HFF-Myc (cell line): ENCODE results near the gene CDH12.
"Not testable (repeated sequence)": the region's sequence is repeated elsewhere in the genome, so short reads cannot be mapped to it uniquely, and the experiment has no call there.

Experiments
- DNase-seq: peaks from one replicate; pipeline ENCODE4 v3.0.0-alpha.2; 2011; ENCODE audit warnings: low read depth; ENCODE audit errors: extremely low read depth
- H3K4me3 ChIP-seq: replicated peaks from 2 replicates; pipeline ENCODE4 v1.5.1; 2011; ENCODE audit warnings: low read depth, mild to moderate bottlenecking, control low read depth, low read length
- CTCF ChIP-seq: IDR thresholded peaks from 2 replicates; pipeline ENCODE4 v1.5.1; 2012; ENCODE audit warnings: mild to moderate bottlenecking, low read depth, low read length, control low read depth; ENCODE audit errors: missing control alignments

The CDH12 gene

DNA sequence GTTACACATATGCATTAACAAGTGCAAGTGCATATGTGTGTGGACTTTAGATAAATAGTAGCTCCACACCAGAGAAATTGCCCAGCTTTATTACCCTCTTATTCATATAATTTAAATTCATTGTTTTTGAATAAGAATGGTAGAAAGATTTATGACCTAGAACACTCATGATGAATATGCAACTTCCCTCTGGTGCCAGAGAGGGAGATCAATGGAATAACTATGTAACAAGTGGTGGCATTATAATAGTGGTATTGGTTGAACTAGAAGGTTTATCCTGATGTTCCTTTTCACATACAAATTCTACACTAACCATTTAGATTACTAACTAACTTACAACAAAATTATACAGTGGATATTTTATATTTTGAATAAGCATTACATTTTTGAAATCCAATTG is 607.4 kb downstream of the CDH12 start:
- H3K4me3 ChIP-seq: no peak overlapping the region
- DNase-seq: no peak
- TF ChIP-seq CTCF: no peak

GRCh38 chr5:22242532-22242931 is 610.6 kb downstream of the CDH12 start:
- H3K4me3 ChIP-seq: no peak overlapping the region
- DNase-seq: no peak
- TF ChIP-seq CTCF: no peak

- no peak for TF ChIP-seq CTCF
- no peak for DNase-seq
- H3K4me3 ChIP-seq: no peak overlapping the region
Measured at GRCh38 chr5:22238047-22238446, 615.1 kb downstream of the CDH12 start.

DNA sequence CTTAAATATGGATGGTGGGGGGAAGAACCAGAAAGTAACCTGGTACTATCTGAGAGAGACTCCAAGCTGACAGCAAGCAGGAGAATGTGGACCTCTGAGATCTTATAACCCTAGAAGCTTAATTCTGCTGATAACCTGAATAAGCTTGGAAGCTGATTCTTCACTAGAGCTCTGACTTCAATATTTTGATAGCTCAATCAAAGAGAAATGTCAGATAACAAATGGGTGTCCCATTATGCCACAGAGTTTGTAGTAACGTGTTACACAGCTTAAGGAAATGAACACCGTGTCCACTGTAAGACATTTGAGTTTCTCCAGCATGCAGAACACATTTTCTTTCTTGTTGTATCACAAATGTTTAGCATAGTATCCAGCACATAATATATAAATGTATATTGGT is 626.7 kb downstream of the CDH12 start:
- H3K4me3 ChIP-seq: no peak overlapping the region
- DNase-seq: no peak
- no peak for TF ChIP-seq CTCF

DNA sequence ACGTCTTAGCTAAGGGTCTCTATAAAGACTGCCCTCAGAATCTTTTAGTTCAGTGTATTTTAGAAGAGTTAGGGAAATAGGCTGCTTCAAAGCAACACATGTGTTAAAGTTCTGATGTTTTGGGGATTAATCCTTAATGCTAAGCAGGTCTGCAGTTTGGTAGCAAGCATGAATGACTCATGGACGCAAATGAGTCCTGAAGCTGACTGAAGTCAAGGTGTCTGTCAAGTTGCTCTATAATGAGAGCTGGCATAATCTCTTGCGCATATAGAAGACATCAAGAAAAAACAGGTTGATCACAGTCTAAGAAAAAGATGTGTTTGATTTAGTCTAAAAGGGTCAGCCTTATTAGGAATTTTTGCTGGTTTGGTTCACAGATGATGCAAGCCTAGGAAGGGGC is 630.1 kb downstream of the CDH12 start:
- H3K4me3 ChIP-seq: no peak overlapping the region
- DNase-seq: no peak

DNA sequence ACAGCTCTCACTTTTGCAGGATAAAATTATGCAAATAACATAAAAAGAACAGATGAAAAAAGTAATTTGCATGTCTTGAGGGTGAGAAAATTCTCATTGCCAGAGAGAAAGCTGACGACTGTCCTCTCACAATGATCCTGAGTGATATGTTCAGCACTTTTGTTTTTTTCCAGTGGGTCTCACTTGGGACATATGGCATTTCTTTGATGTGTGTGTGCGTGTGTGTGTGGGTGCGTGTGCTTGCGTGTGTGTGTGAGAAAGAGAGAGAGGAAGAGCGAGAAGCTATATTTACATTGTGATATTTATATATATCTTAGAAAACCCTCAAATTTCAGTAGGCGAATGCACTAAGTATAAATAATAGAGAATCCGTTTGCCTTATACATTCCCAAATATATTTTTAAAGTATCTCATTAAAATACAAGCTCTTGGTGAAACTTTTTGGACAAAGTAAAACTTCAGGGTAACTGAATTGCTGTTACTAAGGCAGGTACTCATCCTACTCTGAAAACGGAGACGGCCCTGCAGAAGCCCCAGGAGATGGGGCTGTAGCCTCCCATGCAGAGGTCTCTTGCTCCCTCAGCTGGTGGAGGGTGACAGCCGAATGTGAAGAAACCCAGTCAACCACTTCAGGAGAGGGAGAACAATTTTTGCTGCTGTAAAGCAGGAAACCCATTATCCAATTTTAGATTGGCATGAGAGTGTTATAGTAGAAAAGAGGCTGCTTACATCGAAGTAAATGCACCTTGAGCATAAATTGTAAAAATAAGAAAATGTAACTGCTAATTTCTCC is 639.2 kb downstream of the CDH12 start:
- not testable (repeated sequence) for H3K4me3 ChIP-seq, DNase-seq

More for the DNA sequence above, 630.1 kb downstream of the CDH12 start:
- no peak for TF ChIP-seq CTCF

GRCh38 chr5:22212254-22212991 is 640.7 kb downstream of the CDH12 start:
- not testable (repeated sequence) for H3K4me3 ChIP-seq, DNase-seq

DNA sequence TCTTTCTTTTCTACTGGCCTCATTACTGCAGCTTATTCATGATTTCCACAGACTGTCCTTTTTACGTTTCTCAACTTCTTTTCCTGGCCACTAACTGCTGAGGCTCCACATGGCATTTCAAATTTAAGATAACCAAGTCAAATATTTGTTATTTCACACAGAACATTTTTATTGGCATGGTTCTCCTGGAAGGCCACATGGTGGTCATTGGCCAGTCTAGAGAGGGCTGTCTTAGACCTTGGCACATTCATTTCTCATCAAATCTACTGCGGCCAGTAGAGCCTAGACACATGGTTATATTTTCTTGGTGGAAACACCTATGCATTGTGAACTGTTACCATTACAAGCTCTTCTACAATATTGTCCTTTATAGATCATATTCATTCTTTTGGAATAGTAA is 644.7 kb downstream of the CDH12 start:
- H3K4me3 ChIP-seq, DNase-seq: not testable (repeated sequence)

GRCh38 chr5:22188651-22189050 is 664.5 kb downstream of the CDH12 start:
- not testable (repeated sequence) for DNase-seq, H3K4me3 ChIP-seq

GRCh38 chr5:22187632-22188228 is 665.4 kb downstream of the CDH12 start:
- DNase-seq: not testable (repeated sequence)

GRCh38 chr5:22169226-22169625 is 683.9 kb downstream of the CDH12 start:
- not testable (repeated sequence) for DNase-seq, H3K4me3 ChIP-seq

More at GRCh38 chr5:22187632-22188228, 665.4 kb downstream of the CDH12 start:
- not testable (repeated sequence) for H3K4me3 ChIP-seq

DNA sequence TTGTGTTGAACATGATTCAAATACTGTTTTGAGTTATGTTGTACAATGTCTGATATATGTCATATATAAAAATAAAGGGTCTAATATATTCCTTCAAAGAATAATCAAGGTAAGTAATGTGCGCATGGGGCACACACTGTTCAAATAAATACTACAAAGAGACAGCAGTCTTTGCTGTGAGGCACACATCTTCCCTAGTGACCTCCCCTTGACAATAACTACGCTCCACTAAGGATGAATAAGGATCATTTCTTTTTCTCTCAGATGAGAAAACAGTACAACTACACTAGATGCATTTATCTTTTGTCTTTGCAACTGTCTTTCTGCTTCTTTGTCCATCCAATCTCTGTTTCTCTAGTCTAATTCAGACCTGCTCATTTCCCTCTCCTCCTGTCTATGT is 684.4 kb downstream of the CDH12 start:
- not testable (repeated sequence) for DNase-seq, H3K4me3 ChIP-seq
